NCI-H345 treated with DMSO at 0.1 percent for 48 hours (cell line): ENCODE measurements around the gene SLC6A19.

Source experiments
- DNase-seq: peaks from one replicate; lab custom pipeline; 2025; ENCODE audit not compliant: unreplicated experiment; lab: John Stamatoyannopoulos, UW

Gene SLC6A19

DNA sequence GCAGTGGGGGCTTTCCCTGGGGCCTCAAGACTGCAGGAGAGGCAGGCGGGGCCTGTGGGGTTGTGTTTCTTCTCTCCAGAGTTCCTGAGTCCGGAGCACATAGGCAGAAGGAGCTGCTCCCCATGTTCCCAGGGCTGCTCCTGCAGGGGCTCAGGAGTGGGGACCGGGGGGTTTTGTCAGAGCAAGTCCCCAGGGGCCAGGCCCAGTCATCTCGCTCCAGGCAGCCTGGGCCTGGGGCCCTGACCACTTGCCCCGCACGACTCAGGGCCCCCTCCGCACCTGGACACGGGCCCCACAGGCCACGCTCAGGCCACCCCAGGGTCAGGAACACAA lies 22.0 kb upstream of the SLC6A19 start:
- DNase-seq: no peak

DNA sequence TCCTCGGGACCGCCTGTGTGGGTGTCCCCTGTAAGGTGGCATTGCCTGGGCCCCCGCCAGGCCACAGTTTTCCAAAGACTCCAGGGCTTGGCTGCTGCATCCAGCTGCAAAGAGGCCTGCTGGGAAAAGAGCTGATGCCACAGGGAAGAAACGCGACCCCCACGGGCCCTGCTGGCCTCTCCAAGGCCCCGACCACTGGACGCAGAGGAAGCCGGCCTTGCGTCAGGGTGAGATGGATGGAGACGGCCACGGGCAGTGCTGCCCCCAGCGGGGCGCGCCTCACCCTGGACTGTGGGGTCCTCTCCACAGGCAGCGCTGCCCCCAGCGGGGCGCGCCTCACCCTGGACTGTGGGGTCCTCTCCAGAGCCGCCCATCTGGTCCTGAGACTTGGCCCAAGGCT lies 21.3 kb upstream of the SLC6A19 start:
- no peak for DNase-seq

DNA sequence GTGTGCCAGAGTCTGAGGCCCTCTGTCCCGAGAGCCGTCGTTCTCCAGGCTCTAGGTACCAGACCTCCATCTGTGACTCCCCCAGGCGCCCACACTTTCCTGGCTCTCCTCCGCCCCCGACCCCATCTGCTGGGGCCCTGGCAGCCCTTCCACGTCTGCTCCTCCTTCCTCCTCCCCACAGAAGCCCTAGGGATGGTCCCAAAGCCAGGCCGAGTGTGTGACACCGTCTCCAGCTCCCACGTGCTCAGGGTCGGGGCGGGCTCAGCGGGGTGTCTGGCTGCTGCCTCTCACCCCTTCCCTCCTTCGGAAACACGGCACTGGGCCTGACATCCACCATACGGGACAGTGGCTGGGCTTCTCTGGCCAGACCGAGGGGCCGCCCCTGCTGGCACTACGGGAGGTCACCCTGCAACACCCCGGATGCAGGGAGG lies 20.5 kb upstream of the SLC6A19 start:
- DNase-seq: no peak

DNA sequence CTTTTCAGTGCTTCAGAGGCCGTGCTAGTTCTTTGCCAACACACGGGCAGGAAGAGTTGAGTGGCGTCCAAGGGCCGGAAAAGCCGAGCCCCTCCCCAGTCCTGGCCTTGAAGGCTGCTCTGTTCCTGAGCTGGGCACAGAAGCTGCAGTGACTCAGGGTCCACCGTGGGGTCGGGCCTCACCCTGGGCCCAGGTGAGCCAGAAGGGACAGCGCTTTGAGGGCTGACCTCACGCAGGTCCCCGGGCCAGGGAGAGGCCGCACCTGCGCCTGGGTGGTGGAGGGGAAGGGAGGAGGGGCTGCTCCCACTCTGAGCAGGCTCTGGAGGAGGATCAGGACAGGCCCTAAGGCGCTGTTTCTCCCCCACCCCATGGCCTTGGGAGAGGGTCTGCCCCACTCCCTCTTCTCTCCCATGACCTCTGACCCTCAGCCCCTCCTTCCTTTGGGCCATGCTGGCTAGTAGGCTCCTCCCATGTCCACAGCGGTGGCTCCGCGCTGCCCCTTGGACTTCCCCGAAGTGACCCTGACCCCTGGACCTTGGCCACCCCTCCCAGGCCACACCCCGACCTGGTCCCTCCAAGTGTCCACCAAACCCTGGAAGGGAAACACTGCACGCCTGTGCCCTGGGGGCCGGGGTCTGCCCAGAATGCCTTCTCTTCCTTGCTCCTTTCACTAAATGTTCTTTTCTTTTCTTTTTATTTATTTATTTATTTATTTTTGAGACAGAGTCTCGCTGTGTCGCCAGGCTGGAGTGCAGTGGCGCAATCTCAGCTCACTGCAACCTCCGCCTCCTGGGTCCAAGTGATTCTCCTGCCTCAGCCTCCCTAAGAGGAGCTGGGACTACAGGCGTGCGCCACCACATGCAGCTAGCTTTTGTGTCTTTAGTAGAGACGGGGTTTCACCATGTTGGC lies 19.7 kb upstream of the SLC6A19 start:
- no peak for DNase-seq

DNA sequence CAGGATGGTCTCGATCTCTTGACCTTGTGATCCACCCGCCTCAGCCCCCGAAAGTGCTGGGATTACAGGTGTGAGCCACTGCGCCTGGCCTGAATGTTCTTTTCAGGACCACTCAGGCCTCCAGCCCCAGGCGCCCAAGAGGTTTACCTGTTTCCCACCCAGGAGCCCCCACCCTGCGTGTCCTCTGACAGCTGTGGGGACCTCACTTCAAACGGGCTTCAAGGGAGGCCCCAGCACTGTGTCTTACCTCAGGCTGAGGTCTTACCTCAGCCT lies 19.1 kb upstream of the SLC6A19 start:
- no peak for DNase-seq

DNA sequence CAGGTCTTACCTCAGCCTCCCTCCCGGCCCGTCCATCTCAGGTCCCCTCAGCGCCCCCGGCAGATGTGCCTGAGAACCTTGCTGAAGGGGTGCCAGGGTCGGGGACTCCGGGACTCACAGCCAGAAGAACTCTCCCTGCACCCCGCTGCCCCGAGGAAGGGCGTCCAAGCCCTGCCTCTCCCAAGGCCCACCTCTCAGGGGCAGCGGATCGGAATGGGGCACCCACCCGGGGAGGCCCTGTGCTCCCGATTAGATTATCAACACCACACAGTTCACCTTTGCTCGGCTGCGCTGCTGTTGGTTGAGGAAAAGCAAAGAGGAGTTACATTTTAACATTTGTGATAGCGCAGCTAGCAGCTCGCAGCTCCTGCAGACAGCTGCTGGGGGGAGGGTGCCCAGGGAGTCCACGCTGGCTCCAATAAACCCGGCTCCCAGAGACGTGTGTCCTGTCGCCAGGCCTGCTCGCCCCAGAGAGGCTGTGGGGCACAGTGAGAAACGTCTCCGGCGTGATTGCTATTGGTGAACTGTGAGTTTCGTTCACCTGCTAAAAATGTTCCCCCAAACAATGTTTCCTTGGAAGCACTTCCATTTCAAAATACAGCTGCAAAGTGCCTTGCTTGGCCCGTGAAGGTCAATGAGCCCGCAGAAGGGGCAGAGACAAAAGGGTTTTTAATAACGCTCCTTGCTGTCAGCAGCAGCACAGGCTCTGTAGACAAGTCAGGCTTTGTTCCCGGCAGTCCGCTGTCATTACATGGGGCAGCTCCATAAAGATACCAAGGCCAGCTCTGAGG lies 18.6 kb upstream of the SLC6A19 start:
- no peak for DNase-seq

DNA sequence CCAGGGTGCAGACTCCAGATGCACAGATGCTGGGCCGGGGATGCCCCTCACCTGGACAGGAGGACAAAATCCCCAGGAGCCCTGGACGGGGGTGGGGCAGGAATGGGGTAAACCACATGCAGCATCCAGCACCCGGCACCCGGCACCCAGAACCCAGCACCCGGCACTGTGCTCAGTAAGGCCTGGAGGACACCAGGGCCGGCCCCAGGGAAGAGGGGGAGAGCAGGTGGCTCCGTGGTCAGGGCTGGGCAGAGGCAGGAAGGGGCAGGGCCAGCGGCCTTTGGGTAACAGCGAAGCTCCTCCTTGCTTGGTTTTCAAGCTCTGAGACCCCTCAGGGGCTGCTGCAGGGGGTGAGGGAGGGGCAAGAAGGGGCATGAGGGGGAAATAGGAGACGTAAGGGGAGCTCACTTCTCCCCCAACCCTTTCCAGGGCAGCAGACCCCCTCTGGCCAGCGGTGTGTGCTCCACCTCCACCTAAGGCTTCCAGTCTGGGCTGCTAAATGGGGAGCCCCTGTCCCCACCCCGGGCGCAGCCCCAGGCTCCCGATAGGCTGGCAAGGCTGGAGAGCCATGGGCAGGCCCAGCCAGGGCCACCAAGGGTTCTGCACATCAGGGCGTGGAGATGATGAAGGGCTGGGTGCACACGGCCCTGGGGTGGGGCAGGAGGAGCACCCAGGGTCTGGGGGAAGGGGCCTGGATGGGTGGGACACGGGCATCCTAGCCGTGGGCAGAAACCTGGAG lies 17.8 kb upstream of the SLC6A19 start:
- DNase-seq: no peak

DNA sequence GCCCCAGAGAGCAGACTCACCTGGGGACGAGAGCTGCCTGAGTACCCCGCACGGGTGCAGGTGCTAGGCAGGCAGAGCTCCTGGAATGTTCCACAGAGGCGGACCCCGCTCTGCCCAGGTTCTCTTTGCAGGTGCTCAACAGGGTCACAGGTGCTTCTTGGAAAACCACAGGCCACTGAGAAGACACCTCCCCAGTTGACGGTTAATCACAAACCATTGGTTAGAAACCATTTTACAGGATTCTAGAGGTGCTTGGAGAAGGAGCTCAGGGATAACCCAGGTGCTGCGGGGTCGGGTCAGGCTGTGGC lies 17.3 kb upstream of the SLC6A19 start:
- DNase-seq: no peak

DNA sequence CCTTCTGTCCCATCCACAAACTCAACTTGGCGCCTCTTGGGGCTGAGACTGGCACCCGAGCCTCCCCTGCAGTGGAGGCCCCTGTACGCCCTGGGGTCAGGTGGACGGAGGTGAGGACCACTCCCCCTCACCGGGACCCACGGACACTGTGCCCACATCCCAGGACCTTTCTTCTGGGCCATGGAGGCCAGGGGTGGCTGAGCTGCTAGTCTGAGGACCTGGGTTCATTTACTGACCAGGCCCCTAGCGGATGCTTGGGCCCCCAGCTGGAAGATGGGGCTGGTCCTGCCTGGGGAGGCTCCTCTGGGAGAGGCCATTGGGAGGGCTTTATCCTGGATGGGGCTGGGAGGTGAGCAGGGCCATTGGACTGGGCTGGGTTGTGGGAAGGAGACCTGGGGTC lies 16.9 kb upstream of the SLC6A19 start:
- DNase-seq: no peak

DNA sequence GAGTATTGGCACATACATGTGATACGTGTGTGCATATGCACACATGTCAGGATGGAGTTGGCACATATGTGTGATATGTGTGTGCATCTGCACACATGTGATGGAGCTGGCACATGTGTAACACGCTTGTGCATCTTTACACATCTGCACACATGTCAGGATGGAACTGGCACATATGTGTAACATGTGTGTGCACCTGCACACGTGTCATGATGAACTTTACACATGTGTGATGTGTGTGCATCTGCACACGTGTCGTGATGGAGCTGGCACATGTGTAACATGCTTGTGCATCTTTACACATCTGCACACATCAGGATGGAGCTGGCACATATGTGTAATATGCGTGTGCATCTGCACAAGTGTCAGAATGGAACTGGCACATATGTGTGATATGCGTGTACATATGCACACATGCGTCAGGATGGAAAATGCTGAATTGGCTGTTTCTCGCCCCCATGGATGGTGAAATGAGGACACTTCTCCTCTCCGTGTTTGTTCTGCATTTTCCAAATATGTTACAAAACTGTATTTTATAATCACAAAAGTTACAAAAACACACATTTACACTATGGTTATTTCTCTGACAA lies 16.3 kb upstream of the SLC6A19 start:
- DNase-seq: no peak

DNA sequence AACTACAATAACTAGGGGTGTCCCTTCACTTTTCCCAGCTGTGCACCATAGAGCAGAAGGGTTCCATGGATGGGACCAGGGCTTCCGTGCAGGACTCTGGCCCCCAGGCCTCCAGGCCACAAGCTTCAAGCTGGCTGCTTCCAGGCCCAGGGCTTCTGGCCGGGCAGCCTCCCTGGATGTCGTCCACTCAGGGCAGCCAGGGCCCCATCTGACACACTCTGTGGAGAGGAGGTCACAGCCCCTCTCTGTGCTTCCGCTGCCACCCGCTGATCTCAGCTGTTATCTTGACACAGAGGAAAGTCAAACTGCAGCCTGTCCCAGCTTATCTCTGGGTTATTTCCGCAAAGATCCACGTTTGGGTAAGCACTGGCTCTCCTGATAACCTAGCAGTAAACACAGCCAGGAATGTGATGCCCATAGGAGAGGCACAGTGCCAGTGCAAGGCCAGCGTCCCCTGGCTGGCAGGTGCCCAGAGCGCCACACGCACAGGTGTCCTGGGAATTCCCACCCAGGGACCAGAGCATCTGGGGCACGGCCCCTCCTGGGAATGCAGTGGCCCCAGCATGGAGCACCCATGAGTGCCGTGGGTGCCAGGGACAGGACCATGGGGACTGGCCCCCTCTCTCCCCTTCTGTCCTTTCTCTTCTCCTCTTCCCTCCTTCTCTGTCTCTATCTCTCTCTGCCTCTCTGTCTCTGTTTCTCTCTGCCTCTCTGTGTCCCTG lies 15.6 kb upstream of the SLC6A19 start:
- DNase-seq: no peak

DNA sequence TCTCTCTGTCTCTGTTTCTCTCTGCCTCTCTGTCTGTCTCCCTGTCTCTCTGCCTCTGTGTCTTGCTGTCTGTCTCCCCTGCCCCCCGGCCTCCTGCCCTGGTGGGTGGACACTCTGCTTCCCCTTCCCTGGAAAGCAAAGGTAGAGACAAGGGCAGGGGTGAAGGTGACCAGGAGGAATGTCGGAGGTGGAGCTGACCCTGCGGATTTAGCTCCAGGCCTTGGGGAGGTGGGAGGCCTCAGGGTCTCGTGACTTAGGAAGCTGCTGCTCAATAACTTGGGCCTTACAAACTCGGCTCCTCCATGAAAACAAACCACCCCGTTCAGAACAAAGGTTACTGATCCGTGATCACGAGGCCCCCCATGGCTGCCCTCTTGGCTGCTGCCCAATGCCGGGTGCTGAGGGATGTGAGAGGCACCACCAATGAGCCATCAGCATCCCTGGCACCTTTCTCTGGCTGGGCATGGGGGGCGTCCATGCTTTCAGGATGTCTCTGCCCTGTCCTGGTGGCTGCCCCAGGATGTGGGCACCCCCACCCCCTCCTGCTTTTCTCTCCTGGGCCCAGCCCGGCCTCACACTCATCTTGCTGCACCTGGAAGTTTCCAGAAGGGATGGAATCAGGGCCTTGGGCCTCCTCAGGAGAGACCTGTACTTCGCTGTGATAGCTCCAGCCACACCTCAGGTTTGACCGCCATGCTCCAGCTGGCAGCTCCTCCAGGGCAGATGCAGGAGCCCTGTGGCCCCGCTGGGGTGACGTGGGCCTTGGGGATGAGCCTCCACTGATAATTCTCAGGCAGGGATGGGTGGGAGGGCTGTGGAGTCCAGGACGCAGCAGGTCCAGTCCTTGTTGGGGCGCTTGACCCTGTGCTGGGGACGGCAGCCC lies 14.8 kb upstream of the SLC6A19 start:
- no peak for DNase-seq

DNA sequence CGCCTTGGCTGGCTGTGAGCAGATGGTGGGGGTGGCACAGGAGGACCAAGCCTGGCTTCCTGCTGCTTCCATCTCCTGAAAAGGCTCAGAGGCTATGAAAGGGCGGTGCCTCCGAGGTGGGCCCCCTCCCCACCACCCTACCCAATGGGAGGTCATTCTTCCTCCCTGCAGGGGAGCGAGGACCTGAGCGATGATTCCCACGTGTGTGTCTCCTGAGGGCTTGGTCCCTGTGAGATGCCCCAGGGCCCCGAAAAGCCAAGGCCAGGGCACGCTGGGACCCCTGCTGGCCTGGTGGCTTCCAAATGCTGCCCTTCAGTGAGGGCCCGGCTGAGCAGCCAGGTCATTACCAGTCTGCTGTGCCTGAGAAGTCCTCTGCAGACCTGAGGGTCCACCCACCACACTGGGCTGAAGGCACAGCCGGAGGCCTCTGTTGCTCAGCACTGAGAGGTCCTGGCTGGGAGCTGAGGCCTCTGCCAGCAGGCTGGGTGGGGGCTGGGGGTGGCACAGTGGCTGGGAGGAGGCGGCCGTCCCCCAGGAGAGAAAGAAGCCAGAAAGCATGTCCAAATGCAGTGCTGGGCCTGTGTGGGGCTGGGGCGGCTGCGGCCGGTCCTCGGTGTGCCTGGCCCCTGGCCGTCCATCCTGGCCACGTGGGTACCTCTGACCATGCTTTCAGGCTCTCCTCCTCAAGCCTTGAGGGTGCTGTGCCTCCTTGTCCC lies 14.0 kb upstream of the SLC6A19 start:
- DNase-seq: no peak

DNA sequence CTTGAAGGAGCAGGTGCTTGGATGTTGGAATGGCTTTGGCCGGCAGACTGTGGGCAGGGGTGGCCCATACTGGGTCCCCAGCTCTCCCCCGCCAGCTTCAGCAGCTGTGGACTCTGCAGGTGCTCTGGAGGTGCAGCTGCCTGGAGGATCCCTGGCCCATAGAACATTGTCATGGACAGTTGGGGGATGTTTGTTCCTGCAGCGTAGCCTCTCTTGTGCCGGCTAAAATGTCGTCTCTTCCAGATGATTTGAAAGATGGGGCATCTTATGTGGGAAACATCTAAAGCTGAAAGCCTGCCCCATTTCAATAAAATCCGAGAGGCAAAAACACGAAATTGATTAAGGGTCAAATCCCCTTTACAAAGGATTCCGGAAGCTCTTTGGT lies 13.5 kb upstream of the SLC6A19 start:
- DNase-seq: no peak

DNA sequence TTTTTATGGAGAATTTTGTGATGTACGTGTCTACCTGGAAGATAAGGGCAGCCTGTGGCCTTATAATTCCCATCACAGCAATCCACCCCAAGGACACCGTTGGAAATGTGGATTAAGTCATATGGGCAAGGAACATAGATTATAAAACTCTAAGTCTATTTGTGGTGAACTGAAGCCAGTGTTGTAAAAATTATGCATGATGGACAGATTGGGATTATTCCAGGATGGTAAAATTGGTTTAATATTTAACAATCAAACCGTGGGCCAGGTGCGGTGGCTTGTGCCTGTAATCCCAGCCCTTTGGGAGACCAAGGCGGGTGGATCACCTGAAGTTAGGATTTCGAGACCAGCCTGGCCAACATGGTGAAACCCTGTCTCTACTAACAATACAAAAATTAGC lies 12.9 kb upstream of the SLC6A19 start:
- DNase-seq: no peak

DNA sequence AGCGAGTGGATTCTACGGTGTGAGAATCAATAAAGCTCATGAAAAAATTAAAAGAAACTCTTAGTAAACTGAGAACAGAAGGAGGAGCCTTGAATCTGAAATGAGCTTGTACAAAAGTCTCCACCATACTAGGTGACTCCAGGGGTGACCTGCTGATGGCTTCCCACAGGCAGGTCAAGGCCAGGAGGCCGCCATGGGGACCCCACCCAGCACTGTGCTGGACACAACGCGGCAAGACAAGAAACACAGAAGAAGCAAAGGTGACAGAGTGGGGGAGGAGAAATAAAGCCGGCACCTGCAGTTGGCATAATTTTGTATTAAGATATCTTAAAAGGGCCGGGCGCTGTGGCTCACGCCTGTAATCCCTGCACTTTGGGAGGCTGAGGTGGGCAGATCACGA lies 12.1 kb upstream of the SLC6A19 start:
- no peak for DNase-seq

DNA sequence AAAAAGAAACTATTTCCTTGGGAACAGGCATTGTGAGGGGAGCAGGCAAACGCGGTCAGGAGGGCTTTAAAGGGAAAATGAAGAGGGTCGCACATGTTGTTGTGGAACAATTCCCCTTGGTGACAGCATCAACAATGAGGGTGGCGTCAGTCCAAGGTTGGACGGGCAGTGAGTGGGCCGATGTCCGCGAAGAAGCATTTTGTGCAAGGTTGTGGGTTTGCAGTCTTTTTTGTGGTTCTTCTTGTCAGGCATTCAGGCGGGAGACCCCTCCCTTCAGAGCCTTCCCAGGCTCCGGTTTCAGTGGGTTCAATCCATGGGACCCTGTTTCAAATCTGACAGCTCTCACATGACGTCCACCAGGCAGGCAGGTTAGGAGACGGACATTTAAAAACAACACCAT lies 11.1 kb upstream of the SLC6A19 start:
- no peak for DNase-seq

DNA sequence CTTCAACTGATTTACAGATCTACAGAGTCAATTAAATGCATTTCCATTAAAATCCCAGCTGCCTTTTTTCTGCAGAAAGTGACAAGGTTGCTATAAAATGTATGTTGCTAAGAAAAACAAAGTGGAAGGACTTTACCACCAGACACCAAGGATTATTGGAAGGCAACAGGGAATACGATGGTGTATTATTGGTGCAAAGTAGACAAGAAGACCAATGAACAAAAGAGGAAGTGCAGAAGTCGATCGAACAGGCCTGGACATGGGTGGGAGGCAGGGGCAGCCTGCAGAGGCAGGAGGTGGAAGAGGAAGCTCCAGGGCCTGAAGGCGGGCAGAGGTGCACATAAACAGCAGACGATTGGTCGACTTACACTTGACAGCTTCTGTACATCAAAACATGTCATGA lies 10.6 kb upstream of the SLC6A19 start:
- DNase-seq: no peak

DNA sequence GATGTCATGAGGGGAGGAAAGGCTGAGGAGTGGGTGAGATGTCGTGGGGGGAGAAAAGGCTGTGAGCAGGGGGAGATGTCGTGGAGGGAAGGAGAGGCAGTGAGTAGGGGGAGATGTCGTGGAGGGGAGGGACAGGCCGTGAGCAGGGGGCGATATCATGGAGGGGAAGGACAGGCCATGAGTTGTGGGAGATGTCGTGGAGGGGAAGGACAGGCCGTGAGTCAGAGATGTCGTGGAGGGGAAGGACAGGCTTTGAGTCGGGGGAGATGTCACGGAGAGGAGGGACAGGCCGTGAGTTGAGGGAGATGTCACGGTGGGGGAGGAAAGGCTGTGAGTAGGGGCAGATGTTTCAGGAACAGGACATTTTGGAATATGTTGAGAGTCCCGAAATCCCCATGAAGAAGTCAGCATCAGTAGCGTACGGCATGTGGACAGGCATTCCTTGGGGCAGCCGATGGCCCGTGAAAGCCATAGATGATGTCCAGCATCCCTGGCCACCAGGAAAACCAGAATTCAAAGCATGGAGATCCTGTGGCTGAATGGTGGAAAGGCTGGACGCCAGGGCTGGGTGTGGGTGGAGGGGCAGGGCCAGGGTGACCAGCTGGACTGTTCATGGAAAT lies 8.3 kb upstream of the SLC6A19 start:
- no peak for DNase-seq
